GM21367 (cell line): ENCODE data around the gene CLPX.
"Not testable (repeated sequence)": the region's sequence is repeated elsewhere in the genome, so short reads cannot be mapped to it uniquely, and the experiment has no call there.

Experiments used
- ATAC-seq: cut with Tn5 transposase; IDR thresholded peaks from one replicate; pipeline ENCODE4 v1.9.1; 2021; ENCODE audit not compliant: unreplicated experiment

The CLPX gene

GRCh38 chr15:65184868-65185717, at the start of gene CLPX:
Gene CLPX (minus strand): TSS chr15:65185342. CDS start chr15:65185153, 189 bp downstream.
- peak; percentile 65 for ATAC-seq

- ATAC-seq = no peak
Observed at GRCh38 chr15:65233696-65234095, 48.6 kb upstream of the CLPX start.

GRCh38 chr15:65232520-65232919, 47.4 kb upstream of the CLPX start:
- ATAC-seq = no peak

GRCh38 chr15:65231306-65231705, 46.2 kb upstream of the CLPX start:
- ATAC-seq = no peak

GRCh38 chr15:65226901-65227300, 41.8 kb upstream of the CLPX start:
- not testable (repeated sequence) for ATAC-seq

GRCh38 chr15:65226221-65226620, 41.1 kb upstream of the CLPX start:
- ATAC-seq = no peak

- no peak for ATAC-seq
Observed at GRCh38 chr15:65223996-65224395, 38.9 kb upstream of the CLPX start.

- ATAC-seq = no peak
Observed at GRCh38 chr15:65222891-65223290, 37.7 kb upstream of the CLPX start.

GRCh38 chr15:65221697-65222096, 36.6 kb upstream of the CLPX start:
- no peak for ATAC-seq

GRCh38 chr15:65219137-65219536, 34.0 kb upstream of the CLPX start:
- no peak for ATAC-seq

- ATAC-seq = no peak
Observed at GRCh38 chr15:65217526-65218482, 32.7 kb upstream of the CLPX start.

- ATAC-seq = no peak
Observed at GRCh38 chr15:65215496-65215895, 30.4 kb upstream of the CLPX start.

GRCh38 chr15:65214010-65214409, 28.9 kb upstream of the CLPX start:
- no peak for ATAC-seq

GRCh38 chr15:65213241-65213640, 28.1 kb upstream of the CLPX start:
- no peak for ATAC-seq

GRCh38 chr15:65212097-65212496, 27.0 kb upstream of the CLPX start:
- ATAC-seq = no peak

- no peak for ATAC-seq
Observed at GRCh38 chr15:65211482-65211982, 26.4 kb upstream of the CLPX start.

- no peak for ATAC-seq
Observed at GRCh38 chr15:65210770-65211481, 25.8 kb upstream of the CLPX start, which contains the start of gene CILP. Gene CILP (minus strand): TSS chr15:65211473. CDS start chr15:65209755, 1,718 bp downstream.

- no peak for ATAC-seq
Observed at GRCh38 chr15:65209701-65210643, 24.8 kb upstream of the CLPX start.

- ATAC-seq = no peak
Observed at GRCh38 chr15:65208647-65209046, 23.5 kb upstream of the CLPX start.
